HG02973 (cell line): ENCODE measurements around the gene KCNMA1.

Experiments used
- ATAC-seq: cut with Tn5 transposase; IDR thresholded peaks from one replicate; pipeline ENCODE4 v1.9.1; 2021; ENCODE audit warnings: moderate library complexity; ENCODE audit not compliant: unreplicated experiment

KCNMA1 gene

DNA sequence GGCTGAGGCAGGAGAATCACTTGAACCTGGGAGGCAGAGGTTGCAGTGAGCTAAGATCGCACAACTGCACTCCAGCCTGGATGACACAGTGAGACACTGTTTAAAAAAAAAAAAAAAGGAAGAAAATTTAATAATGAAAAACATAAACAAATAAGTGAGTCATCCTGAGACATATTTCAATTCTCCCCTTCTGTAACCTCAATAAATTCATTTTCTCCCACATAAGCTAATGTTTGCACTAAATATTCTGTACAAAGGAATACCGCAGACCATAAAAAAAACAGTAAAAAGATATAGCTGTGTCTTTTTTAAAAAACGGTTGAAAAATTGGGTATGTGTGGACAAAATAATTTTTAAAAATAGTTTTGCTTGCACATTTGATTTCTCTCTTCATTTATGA, 654.0 kb downstream of the KCNMA1 start:
- ATAC-seq: no peak

DNA sequence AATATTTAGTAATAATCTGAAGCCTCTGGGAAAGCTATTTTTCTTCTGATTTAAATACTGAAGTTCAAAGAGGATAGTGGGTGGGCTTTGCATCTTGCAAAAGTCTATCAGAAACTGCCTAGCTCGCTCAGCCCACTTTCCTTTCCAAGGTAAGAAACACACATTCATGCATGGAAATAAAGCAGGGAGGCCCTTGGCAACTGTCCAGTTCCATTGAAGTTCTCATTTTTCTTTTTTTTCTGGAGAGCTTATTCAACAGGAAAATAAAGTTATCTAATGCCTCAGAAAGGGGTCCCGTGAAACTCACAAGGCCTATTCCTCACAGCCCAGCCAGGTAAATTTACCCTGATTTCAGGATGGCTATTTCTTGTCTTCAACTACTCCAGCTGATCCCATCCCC, 654.9 kb downstream of the KCNMA1 start:
- no peak for ATAC-seq

DNA sequence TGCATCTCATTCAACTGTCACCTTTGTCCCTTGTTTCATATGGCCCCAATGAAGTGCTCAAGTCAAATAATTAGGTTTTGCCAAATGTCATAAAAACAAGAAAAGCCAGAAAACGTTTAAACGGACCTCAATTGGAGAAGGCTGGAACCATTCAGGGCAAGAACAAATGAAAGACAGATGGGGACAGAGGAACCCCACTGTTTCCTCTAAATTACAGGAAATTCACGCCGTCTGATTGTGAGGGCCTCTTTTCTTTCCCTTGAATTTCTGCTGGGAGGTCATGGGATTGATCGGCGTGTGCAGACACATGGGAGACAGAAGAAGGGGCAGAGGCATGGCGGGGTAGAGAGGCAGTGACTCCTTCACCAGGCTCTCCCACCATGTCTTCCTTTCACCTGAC, 656.4 kb downstream of the KCNMA1 start:
- ATAC-seq: no peak

DNA sequence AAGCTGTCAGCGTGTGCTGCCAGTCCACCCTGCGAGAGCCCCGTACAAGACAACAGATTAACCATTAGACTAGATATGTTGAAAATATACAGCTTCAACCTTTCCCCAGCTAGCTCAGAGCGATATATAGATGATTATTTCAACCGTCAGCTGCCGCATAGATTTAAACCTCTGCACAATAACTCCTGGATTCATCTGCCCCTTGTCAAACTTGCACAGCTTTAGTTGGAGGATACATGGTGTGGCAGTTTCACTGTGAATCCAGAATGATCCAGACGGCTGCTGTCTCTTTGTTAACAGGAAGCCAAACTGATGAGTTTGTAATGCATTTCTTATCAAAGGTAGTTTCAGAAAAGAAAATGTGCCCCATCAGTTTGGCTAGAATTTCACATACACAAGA, 659.7 kb downstream of the KCNMA1 start:
- ATAC-seq: no peak

DNA sequence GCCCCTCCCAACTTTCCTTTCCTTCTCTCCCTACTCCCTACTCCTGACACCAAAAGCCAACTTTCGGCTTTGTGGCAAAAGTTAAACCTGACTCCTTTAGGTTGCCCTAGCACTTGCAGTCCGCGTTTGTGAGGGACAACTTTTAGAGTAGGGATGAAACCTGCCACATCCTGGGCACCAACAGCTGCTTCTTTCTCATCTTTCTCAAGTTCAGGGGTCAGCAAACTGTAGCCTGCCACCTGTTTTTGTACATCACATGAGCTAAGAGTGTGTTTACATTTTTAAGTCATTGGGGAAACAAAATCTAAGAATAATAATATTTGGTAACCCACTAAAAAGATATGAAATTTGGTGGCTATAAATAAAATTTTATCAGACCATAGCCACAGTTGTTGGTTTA, 660.6 kb downstream of the KCNMA1 start:
- no peak for ATAC-seq

DNA sequence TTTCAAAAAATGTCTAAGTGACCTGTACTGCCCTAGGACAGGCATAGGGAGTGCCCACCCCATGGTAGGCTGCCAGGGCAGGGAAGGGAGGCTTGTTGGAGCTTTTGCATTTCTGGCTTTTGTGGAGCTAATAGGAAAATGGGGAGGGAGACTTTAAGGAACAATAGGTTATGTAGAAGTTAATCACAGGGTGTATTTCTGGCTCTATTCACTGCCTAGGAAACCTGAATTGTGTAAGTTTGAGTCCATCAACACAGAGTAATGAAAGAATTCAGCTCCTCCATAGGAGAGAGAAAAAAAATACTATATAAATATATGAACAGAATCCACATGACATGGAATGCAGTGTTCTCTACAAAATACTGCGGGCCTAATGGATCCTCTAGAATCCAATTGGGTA, 661.5 kb downstream of the KCNMA1 start:
- no peak for ATAC-seq

DNA sequence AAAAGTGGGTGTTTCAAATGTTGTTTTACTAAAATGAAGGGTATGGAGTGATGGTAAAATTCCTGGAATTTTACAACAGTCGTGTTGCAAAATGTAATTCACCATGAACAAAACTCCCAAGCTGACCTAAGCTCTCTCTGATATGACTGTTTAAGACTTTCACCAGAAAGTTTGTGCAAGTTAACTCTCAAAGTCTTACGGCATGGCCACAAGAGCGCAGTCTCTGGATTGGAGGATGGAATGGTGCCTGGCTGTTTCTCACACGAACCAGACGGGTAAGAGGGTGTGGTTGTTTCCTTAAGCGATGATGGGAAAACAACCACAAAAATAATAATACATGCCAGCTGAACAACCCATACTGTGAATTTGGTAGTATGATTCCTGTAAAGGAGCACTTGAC, 662.5 kb downstream of the KCNMA1 start:
- ATAC-seq: no peak

DNA sequence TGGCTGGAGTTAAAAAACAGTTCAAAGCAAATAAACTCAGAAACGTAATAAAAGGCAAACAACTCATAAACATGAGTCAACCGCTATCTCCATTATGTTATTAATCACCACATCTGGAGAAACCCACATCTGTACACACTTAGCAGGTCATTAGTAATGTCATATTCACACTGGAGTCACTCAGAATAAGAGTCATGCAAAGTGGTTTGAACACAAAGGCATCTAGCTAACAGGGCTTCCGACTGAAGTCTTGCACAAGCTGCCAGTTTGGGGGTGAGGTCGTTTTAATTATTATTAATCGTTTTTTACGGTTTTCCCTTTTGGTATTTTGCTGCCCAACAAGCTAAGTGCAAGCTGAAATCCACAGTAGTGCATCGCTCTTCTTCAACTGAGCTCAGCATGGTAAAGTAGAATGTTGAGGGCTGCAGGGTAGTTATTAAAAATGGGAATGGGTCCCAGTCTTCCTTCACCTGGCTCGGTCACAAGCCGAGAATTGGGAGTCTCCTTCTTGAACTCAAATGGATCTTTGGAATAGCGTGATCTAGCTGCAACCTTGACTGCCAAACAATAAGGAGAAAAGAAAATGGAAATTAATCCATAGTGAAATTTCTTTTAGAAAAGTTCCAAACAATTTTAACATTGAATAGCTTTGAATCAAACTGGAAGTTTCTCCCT, 663.5 kb downstream of the KCNMA1 start:
- ATAC-seq: no peak

DNA sequence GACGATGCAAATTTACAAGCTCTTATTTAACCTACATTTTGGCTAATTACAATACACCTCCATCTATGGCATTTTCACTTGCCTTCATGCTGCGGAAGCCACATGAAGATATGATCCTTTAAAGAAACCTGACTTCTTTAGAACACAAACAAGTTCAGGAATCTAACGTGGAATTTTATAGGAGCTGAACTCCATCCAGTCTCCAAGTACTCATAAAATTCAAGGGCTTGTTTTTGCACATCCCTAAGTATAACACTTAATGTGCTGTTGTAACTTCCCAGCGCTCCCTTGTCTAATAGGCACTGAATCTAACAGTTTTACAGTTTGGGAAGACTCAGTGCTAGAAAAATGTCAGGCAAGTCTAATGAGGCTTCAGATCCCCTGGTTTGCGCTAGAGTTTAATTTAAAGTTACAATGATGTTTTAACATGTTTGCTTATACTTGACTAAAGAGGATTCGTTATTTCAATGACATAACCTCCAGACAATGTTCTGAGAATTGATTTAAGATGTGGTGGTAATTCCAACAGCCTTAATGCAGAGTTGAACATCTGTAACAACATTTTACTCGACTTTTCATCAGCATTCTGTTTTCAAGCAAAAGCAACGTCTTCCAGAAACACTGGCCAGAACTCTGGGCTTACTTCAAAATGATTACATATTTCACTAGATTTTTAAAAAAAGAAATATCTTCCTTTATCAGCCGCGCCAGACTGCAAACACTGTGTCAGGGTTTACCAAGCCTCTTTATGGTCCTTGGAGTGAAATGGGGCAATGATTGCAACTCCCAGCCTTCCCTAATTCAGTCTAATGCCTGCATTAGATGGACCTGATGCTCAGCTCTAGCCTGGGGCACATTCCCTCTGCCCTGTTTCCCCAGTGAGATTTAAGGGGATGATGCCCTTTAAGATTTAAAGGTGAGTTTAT, 664.3 kb downstream of the KCNMA1 start:
- ATAC-seq: no peak

DNA sequence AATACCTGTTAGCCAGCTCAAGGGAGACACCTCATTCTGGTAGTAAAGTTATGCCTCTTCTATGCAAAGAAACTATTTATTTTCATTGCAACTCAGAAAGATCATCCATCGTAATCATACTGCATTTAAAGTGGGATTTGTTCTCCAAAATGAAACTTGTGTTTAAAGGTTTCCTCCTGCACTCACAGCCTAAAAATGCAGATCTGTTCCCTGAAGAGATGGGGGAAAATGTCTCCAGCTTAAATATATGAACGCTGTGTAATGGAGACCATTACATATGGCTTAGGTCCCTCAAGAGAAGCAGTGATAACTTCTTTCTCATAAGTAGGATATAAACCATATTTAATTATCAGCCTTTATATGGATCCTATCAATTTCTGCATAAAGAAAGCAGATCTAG, 665.1 kb downstream of the KCNMA1 start:
- no peak for ATAC-seq

DNA sequence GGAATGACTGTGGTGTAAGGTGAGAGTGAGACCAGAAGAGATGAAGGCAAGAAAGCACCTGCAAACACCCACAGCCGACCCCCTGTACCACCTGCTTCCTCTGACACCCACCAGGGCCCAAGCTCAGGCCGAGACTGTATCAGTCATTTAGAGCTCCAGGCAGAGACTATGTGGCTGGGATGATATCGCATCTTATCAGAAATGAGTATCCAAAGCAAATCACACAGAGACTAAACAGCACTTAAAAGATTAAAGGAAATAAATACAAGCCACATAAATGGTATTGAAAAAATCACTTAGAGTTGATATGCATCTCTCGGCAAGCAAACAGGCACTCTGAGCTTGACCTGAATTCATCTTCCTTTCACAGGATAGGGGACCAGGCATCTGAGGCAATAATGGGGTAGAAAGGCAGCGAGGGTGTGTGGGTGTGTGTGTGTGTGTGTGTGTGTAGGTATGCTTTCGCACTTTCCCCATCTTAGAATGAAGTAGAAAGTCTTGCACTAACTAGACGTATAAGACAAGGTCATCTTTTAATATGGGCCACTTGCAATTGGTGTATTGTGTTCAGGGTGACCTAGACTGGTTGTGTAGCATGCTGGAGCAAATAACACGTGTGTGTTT, 665.9 kb downstream of the KCNMA1 start:
- no peak for ATAC-seq

DNA sequence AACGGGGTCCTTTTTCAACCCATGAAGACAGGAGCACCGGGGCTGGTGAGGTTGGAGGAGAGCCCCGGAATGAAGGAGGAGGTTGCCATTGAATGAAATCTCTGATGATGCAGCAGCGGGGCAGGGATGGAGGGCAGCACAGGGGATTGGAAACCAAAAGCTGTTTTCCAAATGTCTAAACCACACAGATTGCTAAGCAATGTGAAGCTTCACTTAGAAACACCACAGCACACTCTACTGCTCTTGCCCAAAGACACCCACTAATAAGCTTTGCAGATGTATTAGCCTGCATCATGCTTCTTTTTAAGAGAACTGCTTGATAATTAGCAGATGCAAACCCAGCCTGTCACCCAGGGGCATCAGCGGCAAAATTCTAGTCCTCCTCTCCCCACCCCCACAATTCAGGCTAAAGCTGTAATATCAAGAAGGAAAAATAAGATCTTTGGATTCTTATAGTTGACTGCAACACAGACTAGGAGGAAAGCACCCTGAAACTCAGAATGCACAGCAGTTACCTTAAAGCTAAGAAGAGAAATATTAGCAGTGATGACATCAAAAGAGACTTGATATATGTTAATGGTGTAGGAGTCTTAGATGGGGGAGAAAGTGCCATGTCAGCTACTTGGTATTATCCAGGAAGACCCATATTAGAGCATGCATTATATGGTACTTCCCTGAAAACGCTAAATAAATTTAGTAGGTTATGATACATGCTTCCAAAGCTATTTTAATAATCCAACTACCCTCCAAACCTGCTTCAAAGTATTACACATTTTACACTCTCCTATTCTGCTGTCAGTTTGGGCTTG, 666.7 kb downstream of the KCNMA1 start:
- no peak for ATAC-seq

DNA sequence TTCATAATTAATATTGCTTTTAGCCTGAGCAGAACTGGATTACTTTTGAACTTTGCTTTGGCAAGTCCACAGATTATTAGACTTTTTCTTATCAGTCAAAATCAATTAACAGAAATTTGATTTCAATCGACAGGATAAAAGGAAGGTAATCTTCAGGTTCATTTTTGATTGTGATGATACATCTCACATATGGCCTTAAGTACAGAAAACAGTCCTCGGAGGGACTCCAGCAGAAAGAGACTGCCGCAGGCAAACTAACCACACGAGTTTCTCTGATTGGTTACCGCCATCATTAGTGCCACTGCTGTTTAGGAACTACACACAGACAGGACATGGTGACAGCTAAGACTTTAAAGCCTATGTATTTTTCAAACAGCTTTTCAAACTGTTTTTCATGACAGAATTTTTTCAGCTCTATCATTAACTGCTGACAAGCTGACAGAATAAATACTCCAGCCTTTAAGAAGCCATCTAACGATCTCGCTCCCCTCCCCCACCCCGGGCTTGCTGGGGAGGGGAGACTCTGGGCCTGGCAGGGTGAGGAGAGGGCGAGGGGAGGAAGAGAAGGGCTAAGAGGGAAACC, 668.2 kb downstream of the KCNMA1 start:
- ATAC-seq: no peak

DNA sequence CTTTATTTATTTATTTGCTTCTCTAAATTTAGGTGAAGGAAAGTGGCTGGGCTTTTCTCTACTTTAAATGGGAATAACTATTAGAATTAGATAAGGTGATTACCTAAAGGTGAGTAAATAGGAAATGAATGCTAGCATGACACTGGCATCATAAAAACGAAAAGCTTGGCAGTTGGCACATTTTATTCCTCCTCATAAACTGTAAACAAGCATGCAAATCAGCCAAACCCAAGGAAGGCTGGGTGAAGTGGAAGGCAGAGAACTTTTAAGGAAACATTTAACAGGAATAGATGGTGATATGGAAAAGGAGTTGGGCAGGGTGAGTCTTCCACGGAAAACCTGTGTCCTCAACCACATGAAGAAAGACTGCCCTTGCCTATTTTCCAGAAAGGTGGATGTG, 669.1 kb downstream of the KCNMA1 start:
- ATAC-seq: no peak

DNA sequence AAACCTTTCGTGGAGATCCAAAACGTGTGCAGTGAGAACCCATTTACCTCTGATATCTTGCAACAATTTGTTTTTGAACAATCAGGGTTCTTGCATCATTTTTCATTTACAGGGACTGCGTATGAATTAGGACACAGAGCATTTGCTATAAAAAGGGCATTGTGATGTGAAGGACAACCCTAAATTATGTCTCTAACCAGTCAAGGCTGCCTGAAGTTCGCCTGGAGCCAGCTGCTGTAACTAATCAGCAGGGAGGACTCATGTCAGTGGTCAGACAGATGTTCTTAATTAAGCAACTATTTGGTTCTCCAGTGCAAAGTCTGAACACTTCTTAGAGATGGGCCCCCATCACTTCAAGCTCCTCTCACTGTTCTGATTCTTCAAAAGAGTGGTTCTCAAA, 674.8 kb downstream of the KCNMA1 start:
- ATAC-seq: no peak

DNA sequence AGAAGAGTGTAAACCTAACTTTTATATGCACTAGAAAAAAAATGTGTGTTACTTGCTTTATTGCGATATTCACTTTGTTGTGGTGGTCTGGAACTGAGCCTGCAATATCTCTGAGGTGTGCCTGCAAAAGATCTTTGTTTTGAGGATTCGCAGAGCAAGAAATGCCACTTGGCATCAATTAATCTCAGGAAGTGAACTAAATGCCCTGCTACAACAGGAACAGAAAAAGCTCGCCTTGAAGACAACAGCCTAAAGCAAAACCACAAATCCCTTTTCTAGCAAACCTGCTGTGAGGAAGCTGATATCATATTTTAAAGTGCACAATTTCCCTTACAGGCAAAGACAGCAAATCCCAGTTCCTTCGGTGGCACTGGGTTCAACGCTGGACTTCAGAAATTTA, 675.8 kb downstream of the KCNMA1 start:
- no peak for ATAC-seq

DNA sequence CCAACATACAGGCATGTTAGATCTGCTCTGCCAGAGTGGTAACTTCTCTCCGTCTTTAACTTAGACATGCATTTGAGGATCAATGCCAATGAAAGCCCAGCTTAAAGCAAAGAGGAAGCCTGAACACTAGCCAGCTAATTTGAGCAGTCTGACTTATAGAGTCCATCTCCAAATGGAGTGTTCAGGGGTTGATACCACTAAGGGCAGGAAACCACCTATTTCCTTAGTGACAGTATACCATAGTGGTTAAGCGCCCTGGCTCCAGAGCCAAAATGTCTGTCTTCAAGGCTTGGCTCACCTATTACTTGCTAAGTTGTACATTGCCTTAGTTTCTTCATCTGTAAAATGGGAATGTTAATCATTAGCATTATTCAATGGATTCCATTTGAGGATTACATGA, 678.5 kb downstream of the KCNMA1 start:
- no peak for ATAC-seq

DNA sequence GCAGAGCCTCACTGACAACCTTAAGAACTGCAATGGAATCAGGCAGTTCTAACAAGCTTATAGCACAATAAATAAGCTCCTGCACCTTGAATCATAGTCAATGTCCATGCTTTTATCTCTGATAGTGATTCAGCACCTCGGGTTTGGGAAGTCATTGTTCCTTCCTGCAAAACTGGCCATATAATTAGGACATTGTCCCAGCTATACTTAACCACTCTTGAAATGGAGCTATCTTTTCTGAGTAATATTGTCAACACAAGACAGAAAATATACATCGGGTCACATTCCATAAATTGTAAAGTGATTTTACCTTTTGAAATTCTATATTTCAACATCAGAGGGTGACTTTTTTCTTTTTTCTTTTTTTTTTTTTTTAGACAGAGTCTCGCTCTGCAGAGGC, 682.8 kb downstream of the KCNMA1 start:
- ATAC-seq: no peak

DNA sequence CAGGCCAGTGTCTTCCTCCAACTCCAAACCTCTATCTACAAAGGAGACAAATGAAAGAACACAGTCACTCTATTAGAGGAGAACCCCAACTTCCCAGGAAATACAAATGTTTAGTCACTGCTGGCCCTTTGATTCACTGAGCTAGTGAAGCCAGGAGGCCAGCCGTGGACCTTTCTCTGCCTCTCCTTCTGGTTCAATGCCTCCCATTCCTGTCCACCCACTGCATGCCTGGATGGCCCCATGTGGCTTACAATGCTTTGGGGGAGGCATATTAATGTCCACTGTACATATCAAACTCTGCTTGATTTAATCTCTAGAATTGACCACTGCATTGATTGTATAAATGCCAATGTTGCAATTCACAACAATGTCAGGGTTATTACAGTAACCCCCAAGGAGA, 687.3 kb downstream of the KCNMA1 start:
- no peak for ATAC-seq

DNA sequence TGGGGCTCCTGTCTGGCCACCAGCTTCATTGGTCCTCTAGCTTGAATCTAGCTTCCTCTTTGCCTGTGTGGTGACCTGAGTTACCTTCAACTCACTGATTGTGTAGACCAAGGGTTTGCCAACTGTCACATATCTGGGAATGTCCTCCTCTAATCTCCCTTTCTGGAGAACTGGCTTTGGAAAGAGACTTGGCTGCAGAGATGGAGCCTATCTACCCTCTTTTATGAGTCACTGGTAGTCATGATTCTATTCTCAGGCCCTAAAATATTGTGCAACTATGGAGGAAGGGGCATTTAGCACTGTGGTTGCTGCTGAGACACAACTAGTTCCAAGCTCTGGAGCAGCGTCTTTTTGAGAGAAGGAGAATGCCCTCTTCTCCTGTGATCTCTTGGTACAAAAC, 691.3 kb downstream of the KCNMA1 start:
- no peak for ATAC-seq

DNA sequence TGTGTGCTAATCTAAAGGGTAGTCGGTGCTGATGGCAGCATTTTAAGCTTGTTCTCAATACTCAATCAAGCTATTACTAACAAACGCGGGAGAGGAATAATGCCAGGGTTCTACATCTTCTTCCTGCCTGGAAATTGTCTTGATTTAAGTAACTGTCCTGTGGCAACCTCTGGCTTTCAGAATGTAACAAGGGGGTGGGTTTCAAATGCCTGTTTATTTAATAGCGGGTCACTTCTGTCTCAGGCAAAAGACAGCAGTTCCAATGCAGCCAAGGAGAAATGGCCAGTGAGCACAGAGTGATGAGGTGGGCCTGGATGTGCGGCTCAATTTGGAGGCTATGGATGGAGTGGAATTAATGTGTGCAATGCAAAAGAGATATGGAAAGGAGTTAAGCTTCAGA, 692.4 kb downstream of the KCNMA1 start:
- no peak for ATAC-seq
